Measurements from ENCODE around the gene P4HA2.

Gene P4HA2

GRCh38 chr5:132143148-132143547 is 84.5 kb downstream of the P4HA2 start:
- H3K27me3 ChIP-seq = no peaks in the 10 kb centered on the region
- intact Hi-C loops (cut with DNase I; ENCODE audit: low total_unique reads) = no loop called here
- peaks cover 0 to 26% (median 23%) of the 10 kb centered on the region in 3 donors for H3K9me3 ChIP-seq
- peaks cover 0 to 6% (median 0%) of the 10 kb centered on the region in 3 donors for H3K36me3 ChIP-seq
- no peak for DNase-seq
- no peak overlapping the region for H3K27ac ChIP-seq
- H3K4me1 ChIP-seq = no peaks in the 10 kb centered on the region
- H3K4me3 ChIP-seq = no peak overlapping the region
- no peak for TF ChIP-seq CTCF (IDR thresholded peaks at IDR 0.05)

DNA sequence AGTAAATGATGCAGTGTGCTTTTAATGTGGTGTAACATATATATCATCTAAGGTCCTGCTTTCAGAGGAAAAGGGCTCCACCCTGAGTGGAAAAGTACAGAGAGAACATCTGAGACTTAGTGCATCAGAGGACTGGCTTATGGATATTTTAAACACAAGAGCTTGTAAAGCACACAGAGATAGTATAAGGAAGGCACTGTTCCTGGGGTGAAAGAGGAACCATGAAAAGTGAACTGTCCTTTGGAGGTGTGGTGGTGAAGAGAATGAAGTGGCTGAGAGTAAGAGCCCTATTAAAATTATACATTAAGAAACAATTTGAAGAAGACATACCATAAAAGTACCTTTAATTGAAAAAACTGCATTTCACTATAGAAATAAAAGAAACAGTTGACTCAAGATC is 85.2 kb downstream of the P4HA2 start:
- DNase-seq = no peak
- Histone ChIP-seq H3K27ac (no peak overlapping the region), H3K4me1 (no peaks in the 10 kb centered on the region), H3K4me3 (no peak overlapping the region), H3K36me3 (peaks cover 0 to 6% (median 0%) of the 10 kb centered on the region in 3 donors), H3K27me3 (no peaks in the 10 kb centered on the region), H3K9me3 (peaks cover 0 to 26% (median 23%) of the 10 kb centered on the region in 3 donors)
- TF ChIP-seq CTCF (IDR thresholded peaks at IDR 0.05) = no peak
- intact Hi-C loops (cut with DNase I; ENCODE audit: low total_unique reads) = no loop called here
